Vagina (tissue), 2 donors: Measurements from ENCODE around the gene ENKUR.

ENCODE experiments used
- CTCF ChIP-seq, 3 experiments: fragments of 450-650 bp in 2 of 3; fragments of 200-600 bp in 1 of 3; sonication (generic) in 1 of 3; IDR thresholded peaks; one replicate each; pipeline ENCODE4 v1.5.1; 2017 to 2019; ENCODE audit warnings: antibody characterized with exemption in 3 of 3, mild to moderate bottlenecking in 2 of 3, moderate library complexity in 2 of 3
- POLR2A ChIP-seq, 2 donors: fragments of 450-650 bp; IDR thresholded peaks; one replicate each; pipeline ENCODE4 v1.6.1; 2017; ENCODE audit warnings: antibody characterized with exemption in 2 of 2, mild to moderate bottlenecking in 2 of 2, moderate library complexity in 2 of 2
- POLR2AphosphoS5 ChIP-seq, 2 donors: sonication (generic); formaldehyde crosslinking; IDR thresholded peaks; one replicate each; pipeline ENCODE4 v1.9.0; 2017; ENCODE audit warnings: antibody characterized with exemption in 2 of 2, mild to moderate bottlenecking in 2 of 2, low read depth in 1 of 2; ENCODE audit not compliant: insufficient read depth in 1 of 2

GRCh38 chr10:24969841-24970281 is 46.1 kb downstream of the ENKUR start:
- no peak for TF ChIP-seq POLR2A (IDR thresholded peaks at IDR 0.05)
- no peak for TF ChIP-seq CTCF (IDR thresholded peaks at IDR 0.05)
- no peak for TF ChIP-seq POLR2AphosphoS5 (IDR thresholded peaks at IDR 0.05; ENCODE audit: insufficient read depth in 1 of 2, low read depth in 1 of 2)
